DND-41 (cell line): ENCODE data around the gene ALG1.

ENCODE experiments used
- CTCF ChIP-seq: IDR thresholded peaks from 2 replicates; pipeline ENCODE4 v1.5.1; 2012; ENCODE audit warnings: borderline replicate concordance, low read length, moderate library complexity, mild to moderate bottlenecking; ENCODE audit not compliant: poor library complexity, severe bottlenecking; ENCODE audit errors: extremely low read depth
- EZH2 ChIP-seq: IDR thresholded peaks from 3 replicates; pipeline ENCODE4 v1.6.1; 2012; ENCODE audit warnings: borderline replicate concordance, low read depth, mild to moderate bottlenecking, moderate library complexity, low read length, inconsistent platforms; ENCODE audit not compliant: severe bottlenecking

GRCh38 chr16:5033256-5034166 lies 38.1 kb upstream of the ALG1 start, which contains the start of gene NAGPA:
- TF ChIP-seq CTCF (no peak), EZH2 (no peak)
